WTC11 (cell line): ENCODE measurements around the gene SLC8A2. TPM values are rescaled to one million over a fixed set of nuclear protein-coding genes. Genes with fewer than 3 reads are reported as not detected.

Experiments
- AFF4 ChIP-seq: sonication (generic); formaldehyde crosslinking; IDR thresholded peaks from 2 replicates; pipeline ENCODE4 v1.8.1; 2023; ENCODE audit warnings: mild to moderate bottlenecking, missing genetic modification reagents, borderline replicate concordance
- ARID4B ChIP-seq: sonication (generic); formaldehyde crosslinking; IDR thresholded peaks from 2 replicates; pipeline ENCODE4 v1.8.0; 2023; ENCODE audit warnings: missing genetic modification reagents, mild to moderate bottlenecking, borderline replicate concordance
- CBFB ChIP-seq: sonication (generic); formaldehyde crosslinking; IDR thresholded peaks from 2 replicates; pipeline ENCODE4 v1.8.1; 2022; ENCODE audit warnings: mild to moderate bottlenecking, low read depth, missing genetic modification reagents
- CREM ChIP-seq: sonication (generic); formaldehyde crosslinking; IDR thresholded peaks from 2 replicates; pipeline ENCODE4 v1.8.1; 2022; ENCODE audit warnings: mild to moderate bottlenecking, missing genetic modification reagents, moderate library complexity
- E2F4 ChIP-seq: sonication (generic); formaldehyde crosslinking; IDR thresholded peaks from 2 replicates; pipeline ENCODE4 v1.8.1; 2022; ENCODE audit warnings: low read depth, mild to moderate bottlenecking, moderate library complexity, missing genetic modification reagents, borderline replicate concordance
- ELF4 ChIP-seq: sonication (generic); formaldehyde crosslinking; IDR thresholded peaks from 2 replicates; pipeline ENCODE4 v1.8.1; 2022; ENCODE audit warnings: low read depth, mild to moderate bottlenecking, moderate library complexity, missing genetic modification reagents
- EMX1 ChIP-seq: fragments of 250-450 bp; sonication (Bioruptor Pico); IDR thresholded peaks from 2 replicates; pipeline ENCODE4 v1.8.0; 2021; ENCODE audit warnings: mild to moderate bottlenecking
- ERG ChIP-seq: fragments of 250-450 bp; sonication (Bioruptor Pico); IDR thresholded peaks from 2 replicates; pipeline ENCODE4 v1.8.0; 2021; ENCODE audit warnings: mild to moderate bottlenecking
- FOXK1 ChIP-seq: sonication (generic); formaldehyde crosslinking; IDR thresholded peaks from 2 replicates; pipeline ENCODE4 v1.8.0; 2022; ENCODE audit warnings: mild to moderate bottlenecking, moderate library complexity, missing genetic modification reagents
- HMGA2 ChIP-seq: fragments of 250-450 bp; sonication (Bioruptor Pico); IDR thresholded peaks from 2 replicates; pipeline ENCODE4 v1.4.0; 2021; ENCODE audit warnings: mild to moderate bottlenecking, moderate library complexity
- HMGXB4 ChIP-seq: sonication (generic); formaldehyde crosslinking; IDR thresholded peaks from 2 replicates; pipeline ENCODE4 v1.8.1; 2023; ENCODE audit warnings: mild to moderate bottlenecking, moderate library complexity, missing genetic modification reagents
- MXD4 ChIP-seq: fragments of 250-450 bp; sonication (Bioruptor Pico); IDR thresholded peaks from 2 replicates; pipeline ENCODE4 v1.8.0; 2021; ENCODE audit warnings: mild to moderate bottlenecking, moderate library complexity, borderline replicate concordance
- OVOL2 ChIP-seq: fragments of 250-450 bp; sonication (Bioruptor Pico); IDR thresholded peaks from 2 replicates; pipeline ENCODE4 v1.9.0; 2021; ENCODE audit warnings: mild to moderate bottlenecking, borderline replicate concordance
- PRRX2 ChIP-seq: fragments of 250-450 bp; sonication (Bioruptor Pico); IDR thresholded peaks from 2 replicates; pipeline ENCODE4 v1.8.0; 2021; ENCODE audit warnings: mild to moderate bottlenecking
- SMAD3 ChIP-seq: sonication (generic); formaldehyde crosslinking; IDR thresholded peaks from 2 replicates; pipeline ENCODE4 v1.8.0; 2022; ENCODE audit warnings: missing genetic modification reagents, mild to moderate bottlenecking, borderline replicate concordance
- ZNF138 ChIP-seq: sonication (generic); formaldehyde crosslinking; conservative IDR thresholded peaks from 2 replicates; pipeline ENCODE4 v1.8.1; 2022; ENCODE audit warnings: mild to moderate bottlenecking, moderate library complexity, missing genetic modification reagents
- ZNF396 ChIP-seq: fragments of 250-450 bp; sonication (Bioruptor Pico); IDR thresholded peaks from 2 replicates; pipeline ENCODE4 v1.8.0; 2021; ENCODE audit warnings: mild to moderate bottlenecking, moderate library complexity, borderline replicate concordance
- ZNF416 ChIP-seq: fragments of 250-450 bp; sonication (Bioruptor Pico); IDR thresholded peaks from 2 replicates; pipeline ENCODE4 v1.9.0; 2021; ENCODE audit warnings: mild to moderate bottlenecking, inconsistent platforms
- ZNF671 ChIP-seq: fragments of 250-450 bp; sonication (Bioruptor Pico); IDR thresholded peaks from 2 replicates; pipeline ENCODE4 v1.8.0; 2021; ENCODE audit warnings: mild to moderate bottlenecking
- total RNA-seq: library from RNA; stranded (reverse); gene quantifications from 3 replicates; pipeline ENCODE4 v1.2.3, GENCODE V29; 2021
- TF ChIP-seq, protein P1 (sequence below): fragments of 250-450 bp; sonication (Bioruptor Pico); IDR thresholded peaks from 2 replicates; pipeline ENCODE4 v2.1.2; 2022; ENCODE audit warnings: mild to moderate bottlenecking, moderate library complexity
- TF ChIP-seq, protein P2 (sequence below): sonication (generic); formaldehyde crosslinking; IDR thresholded peaks from 2 replicates; pipeline ENCODE4 v1.8.1; 2022; ENCODE audit warnings: low read depth, missing genetic modification reagents, borderline replicate concordance

The SLC8A2 gene
- total RNA-seq, 1 experiment from 2014 or later: 6.5 TPM

DNA sequence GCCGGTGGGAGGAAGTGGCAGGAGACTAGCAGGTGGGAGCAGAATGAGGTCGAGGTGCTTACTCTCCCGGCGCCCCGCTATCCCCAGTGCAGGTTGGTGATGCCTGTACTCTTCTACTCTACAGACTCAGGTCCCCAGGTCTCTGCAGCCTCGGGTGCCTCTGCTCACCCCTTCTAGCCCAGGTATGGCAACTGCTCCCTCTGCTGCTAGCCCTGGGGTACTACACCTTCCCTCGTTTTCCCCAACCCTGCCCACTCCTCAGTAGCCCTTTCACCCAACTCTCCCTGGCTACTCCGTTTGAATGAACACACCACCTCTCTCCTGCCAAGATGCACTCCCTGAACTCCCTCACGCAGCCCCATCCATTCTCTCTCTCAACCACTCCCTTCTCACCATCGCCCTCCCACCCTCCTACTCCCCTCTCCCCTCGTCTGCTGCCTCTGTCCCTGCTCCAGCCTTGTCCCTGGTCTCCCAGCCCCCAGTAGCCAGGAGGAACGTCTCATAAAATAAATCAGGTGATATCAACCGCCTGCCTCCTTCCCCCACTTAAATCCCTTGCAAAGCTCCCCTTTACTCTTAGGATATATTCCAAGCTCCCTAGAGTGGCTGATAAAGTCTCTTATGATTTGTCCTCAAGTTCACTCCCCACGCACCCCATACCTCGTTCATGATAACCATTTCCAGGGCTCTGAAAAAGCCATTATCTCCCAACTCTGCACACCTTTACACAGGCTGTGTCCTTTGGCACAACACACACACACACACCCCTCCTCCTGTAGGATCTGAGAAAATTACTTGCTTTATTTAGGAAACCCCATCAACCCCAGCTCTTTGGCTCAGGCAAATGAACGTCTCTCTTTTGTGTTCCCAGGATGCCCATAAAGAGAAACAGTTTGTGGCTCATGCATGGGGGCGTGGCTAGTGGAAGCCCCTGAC is 44.2 kb downstream of the SLC8A2 start (continued):
- TF ChIP-seq, protein P1, sequence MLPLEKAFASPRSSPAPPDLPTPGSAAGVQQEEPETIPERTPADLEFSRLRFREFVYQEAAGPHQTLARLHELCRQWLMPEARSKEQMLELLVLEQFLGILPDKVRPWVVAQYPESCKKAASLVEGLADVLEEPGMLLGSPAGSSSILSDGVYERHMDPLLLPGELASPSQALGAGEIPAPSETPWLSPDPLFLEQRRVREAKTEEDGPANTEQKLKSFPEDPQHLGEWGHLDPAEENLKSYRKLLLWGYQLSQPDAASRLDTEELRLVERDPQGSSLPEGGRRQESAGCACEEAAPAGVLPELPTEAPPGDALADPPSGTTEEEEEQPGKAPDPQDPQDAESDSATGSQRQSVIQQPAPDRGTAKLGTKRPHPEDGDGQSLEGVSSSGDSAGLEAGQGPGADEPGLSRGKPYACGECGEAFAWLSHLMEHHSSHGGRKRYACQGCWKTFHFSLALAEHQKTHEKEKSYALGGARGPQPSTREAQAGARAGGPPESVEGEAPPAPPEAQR (CRISPR knock-in tag): no peak
- TF ChIP-seq EMX1 (CRISPR knock-in tag): peak; percentile 88; the same call in 1 of the 2 replicates
- TF ChIP-seq ZNF396 (CRISPR knock-in tag): no peak
- no peak for TF ChIP-seq E2F4
- TF ChIP-seq HMGA2: no peak
- no peak; the same call in 1 of the 2 replicates for TF ChIP-seq FOXK1 (CRISPR knock-in tag)
- 0 out of 2 replicates have a peak, but pooled peaks have one; percentile 22 for TF ChIP-seq ZNF671 (CRISPR knock-in tag)
- TF ChIP-seq, protein P2, sequence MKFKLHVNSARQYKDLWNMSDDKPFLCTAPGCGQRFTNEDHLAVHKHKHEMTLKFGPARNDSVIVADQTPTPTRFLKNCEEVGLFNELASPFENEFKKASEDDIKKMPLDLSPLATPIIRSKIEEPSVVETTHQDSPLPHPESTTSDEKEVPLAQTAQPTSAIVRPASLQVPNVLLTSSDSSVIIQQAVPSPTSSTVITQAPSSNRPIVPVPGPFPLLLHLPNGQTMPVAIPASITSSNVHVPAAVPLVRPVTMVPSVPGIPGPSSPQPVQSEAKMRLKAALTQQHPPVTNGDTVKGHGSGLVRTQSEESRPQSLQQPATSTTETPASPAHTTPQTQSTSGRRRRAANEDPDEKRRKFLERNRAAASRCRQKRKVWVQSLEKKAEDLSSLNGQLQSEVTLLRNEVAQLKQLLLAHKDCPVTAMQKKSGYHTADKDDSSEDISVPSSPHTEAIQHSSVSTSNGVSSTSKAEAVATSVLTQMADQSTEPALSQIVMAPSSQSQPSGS (CRISPR knock-in tag): no peak
- no peak for TF ChIP-seq HMGXB4 (CRISPR knock-in tag)
- 0 out of 2 replicates have a peak, but pooled peaks have one; percentile 49 for TF ChIP-seq ZNF416
- TF ChIP-seq MXD4 (CRISPR knock-in tag): no peak
- no peak for TF ChIP-seq CREM (CRISPR knock-in tag)
- TF ChIP-seq AFF4 (CRISPR knock-in tag): no peak
- no peak for TF ChIP-seq ZNF138 (CRISPR knock-in tag)
- peak; percentile 38; the same call in 1 of the 2 replicates for TF ChIP-seq PRRX2
- no peak for TF ChIP-seq ELF4 (CRISPR knock-in tag)
- no peak; the same call in 1 of the 2 replicates for TF ChIP-seq ARID4B (CRISPR knock-in tag)
- TF ChIP-seq CBFB (CRISPR knock-in tag): no peak
- TF ChIP-seq OVOL2 (CRISPR knock-in tag): no peak
- no peak for TF ChIP-seq ERG
- no peak for TF ChIP-seq SMAD3 (CRISPR knock-in tag)
